Hepatocyte (in vitro differentiated cells): ENCODE results near the gene OR6N1. TPM values are rescaled to one million over a fixed set of nuclear protein-coding genes. Genes with fewer than 3 reads are reported as not detected.

Source experiments
- DNase-seq: peaks from one replicate; pipeline ENCODE4 v3.0.0-alpha.2; 2016; ENCODE audit warnings: low spot score
- H2AFZ ChIP-seq: fragments of 200-600 bp; sonication (generic); 2 replicates; pipeline ENCODE4 v1.6.0; 2016; ENCODE audit warnings: antibody characterized with exemption, mild to moderate bottlenecking
- H3K27ac ChIP-seq: fragments of 200-600 bp; sonication (generic); 2 replicates; pipeline ENCODE4 v1.5.1; 2016; ENCODE audit warnings: mild to moderate bottlenecking
- H3K27me3 ChIP-seq: fragments of 200-600 bp; sonication (generic); 2 replicates; pipeline ENCODE4 v1.6.1; 2016
- H3K36me3 ChIP-seq: fragments of 200-600 bp; sonication (generic); replicated peaks from 2 replicates; pipeline ENCODE4 v1.5.1; 2016; ENCODE audit warnings: low read depth; ENCODE audit not compliant: insufficient read depth
- H3K4me1 ChIP-seq: fragments of 200-600 bp; sonication (generic); 2 replicates; pipeline ENCODE4 v1.5.1; 2016; ENCODE audit warnings: mild to moderate bottlenecking, moderate library complexity; ENCODE audit not compliant: insufficient read depth
- H3K4me2 ChIP-seq: fragments of 200-600 bp; sonication (generic); 2 replicates; pipeline ENCODE4 v1.6.0; 2016
- H3K4me3 ChIP-seq: fragments of 200-600 bp; sonication (generic); 2 replicates; pipeline ENCODE4 v1.5.1; 2016; ENCODE audit warnings: mild to moderate bottlenecking
- H3K79me2 ChIP-seq: fragments of 200-600 bp; sonication (generic); 2 replicates; pipeline ENCODE4 v1.6.0; 2017; ENCODE audit warnings: mild to moderate bottlenecking
- H3K9me2 ChIP-seq: fragments of 200-600 bp; sonication (generic); replicated peaks from 2 replicates; pipeline ENCODE4 v1.6.0; 2017; ENCODE audit warnings: mild to moderate bottlenecking; ENCODE audit not compliant: insufficient read depth
- H3K9me3 ChIP-seq: fragments of 200-600 bp; sonication (generic); 2 replicates; pipeline ENCODE4 v1.5.1; 2016; ENCODE audit warnings: low read depth, mild to moderate bottlenecking
- H4K20me1 ChIP-seq: fragments of 200-600 bp; sonication (generic); 2 replicates; pipeline ENCODE4 v1.6.0; 2016; ENCODE audit warnings: mild to moderate bottlenecking; ENCODE audit not compliant: insufficient read depth, poor library complexity, severe bottlenecking
- EZH2 ChIP-seq: fragments of 200-600 bp; sonication (generic); IDR thresholded peaks from 2 replicates; pipeline ENCODE4 v1.6.1; 2016; ENCODE audit warnings: antibody characterized with exemption, mild to moderate bottlenecking, borderline replicate concordance
- EZH2phosphoT487 ChIP-seq: fragments of 200-600 bp; sonication (generic); IDR thresholded peaks from one replicate; pipeline ENCODE4 v1.6.1; 2018; ENCODE audit warnings: antibody characterized with exemption, mild to moderate bottlenecking, low read depth, moderate library complexity; ENCODE audit not compliant: unreplicated experiment, severe bottlenecking
- WGBS: methylation state at CpG from one replicate; pipeline ENCODE4 v1.1.6; 2016; ENCODE audit warnings: low lambda C conversion rate; ENCODE audit errors: missing lambda C conversion rate; 5-methylcytosine and 5-hydroxymethylcytosine counted together
- polyA plus RNA-seq: library from polyadenylated mRNA; unstranded; fragments of >200 nt; fragmentation: Nextera tagmentation; extraction: Ambion mirVana; gene quantifications from 2 replicates; pipeline ENCODE4 v1.2.1, GENCODE V29; 2016
- total RNA-seq: library from RNA; depleted of rRNA; stranded (reverse); fragments of >200 nt; gene quantifications from 2 replicates; pipeline ENCODE4 v1.2.3, GENCODE V29; 2014
- TF ChIP-seq, protein P1 (sequence below): fragments of 200-600 bp; sonication (generic); IDR thresholded peaks from 2 replicates; pipeline ENCODE4 v1.5.1; 2016; ENCODE audit warnings: antibody characterized with exemption, mild to moderate bottlenecking; ENCODE audit not compliant: poor library complexity

OR6N1 gene
- total and polyA plus RNA-seq, 2 experiments from 2014 or later = not detected

DNA sequence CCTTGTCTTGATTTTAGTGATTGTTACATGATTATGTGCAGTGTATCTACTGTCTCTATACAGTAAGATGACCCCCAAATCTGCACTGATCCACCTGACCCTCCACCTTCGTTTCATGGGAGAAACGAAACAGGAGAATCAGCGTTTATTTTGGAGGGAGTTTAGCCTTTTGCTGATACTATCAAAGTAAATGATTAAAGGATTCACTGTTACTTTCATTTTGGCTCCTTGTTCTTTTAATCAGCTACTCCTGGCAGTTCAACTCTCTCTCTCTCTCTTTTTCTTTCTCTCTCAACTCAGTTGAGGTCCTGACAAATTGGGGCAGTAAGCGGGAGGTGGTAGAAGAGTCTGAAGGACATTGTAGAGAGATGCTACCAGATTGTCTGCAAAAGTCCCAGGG is 41.5 kb downstream of the OR6N1 start:
- H3K36me3 ChIP-seq = no peaks in the 10 kb centered on the region
- 52% methylated on average over 4 of the region's 4 CpGs for WGBS
- no peak overlapping the region for H2AFZ ChIP-seq
- no peak for DNase-seq
- no peak overlapping the region for H3K4me3 ChIP-seq
- H3K9me3 ChIP-seq = no peaks in the 10 kb centered on the region
- no peaks in the 10 kb centered on the region for H3K27me3 ChIP-seq
- H3K27ac ChIP-seq = no peak overlapping the region
- TF ChIP-seq, protein P1, sequence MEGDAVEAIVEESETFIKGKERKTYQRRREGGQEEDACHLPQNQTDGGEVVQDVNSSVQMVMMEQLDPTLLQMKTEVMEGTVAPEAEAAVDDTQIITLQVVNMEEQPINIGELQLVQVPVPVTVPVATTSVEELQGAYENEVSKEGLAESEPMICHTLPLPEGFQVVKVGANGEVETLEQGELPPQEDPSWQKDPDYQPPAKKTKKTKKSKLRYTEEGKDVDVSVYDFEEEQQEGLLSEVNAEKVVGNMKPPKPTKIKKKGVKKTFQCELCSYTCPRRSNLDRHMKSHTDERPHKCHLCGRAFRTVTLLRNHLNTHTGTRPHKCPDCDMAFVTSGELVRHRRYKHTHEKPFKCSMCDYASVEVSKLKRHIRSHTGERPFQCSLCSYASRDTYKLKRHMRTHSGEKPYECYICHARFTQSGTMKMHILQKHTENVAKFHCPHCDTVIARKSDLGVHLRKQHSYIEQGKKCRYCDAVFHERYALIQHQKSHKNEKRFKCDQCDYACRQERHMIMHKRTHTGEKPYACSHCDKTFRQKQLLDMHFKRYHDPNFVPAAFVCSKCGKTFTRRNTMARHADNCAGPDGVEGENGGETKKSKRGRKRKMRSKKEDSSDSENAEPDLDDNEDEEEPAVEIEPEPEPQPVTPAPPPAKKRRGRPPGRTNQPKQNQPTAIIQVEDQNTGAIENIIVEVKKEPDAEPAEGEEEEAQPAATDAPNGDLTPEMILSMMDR = no peak
- TF ChIP-seq EZH2 (no peak), EZH2phosphoT487 (no peak)
- H3K4me1 ChIP-seq = no peaks in the 10 kb centered on the region
- H3K4me2 ChIP-seq = peak overlapping the region; percentile 50
- no peaks in the 10 kb centered on the region for H4K20me1 ChIP-seq
- H3K9me2 ChIP-seq = no peaks in the 10 kb centered on the region
- no peaks in the 10 kb centered on the region for H3K79me2 ChIP-seq

DNA sequence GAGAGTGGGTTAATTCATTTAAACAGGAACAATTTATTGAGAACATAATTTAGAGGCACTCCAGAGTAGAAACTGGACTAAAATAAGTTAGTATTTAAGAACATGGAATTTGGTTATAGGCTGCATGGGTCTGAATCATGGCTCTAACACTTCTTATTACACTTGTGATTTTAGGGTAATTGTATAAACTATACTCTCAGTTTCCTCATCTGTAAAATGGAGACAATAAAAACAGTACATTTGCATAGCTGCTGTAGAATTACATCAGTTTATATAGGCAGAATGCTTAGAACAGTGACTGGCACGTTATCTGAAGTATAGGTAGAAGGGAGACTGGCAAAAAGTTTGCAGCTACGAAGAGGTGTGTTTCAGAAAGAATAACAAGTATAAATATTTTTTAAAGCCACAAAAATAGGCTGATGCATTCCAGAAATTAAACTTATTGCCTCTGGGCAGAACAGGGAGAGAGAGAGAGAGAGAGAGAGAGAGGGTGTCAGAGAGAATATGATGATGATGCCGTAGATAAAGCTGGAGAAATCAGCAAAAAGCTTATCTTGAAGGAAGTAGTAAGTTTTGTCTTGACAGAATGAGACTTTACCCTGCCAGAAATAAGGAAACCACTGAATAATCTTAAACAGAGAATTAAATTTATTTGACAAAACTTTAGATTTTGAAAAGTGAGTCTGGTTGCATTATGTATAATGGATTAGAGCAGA is 43.3 kb downstream of the OR6N1 start:
- no peak overlapping the region for H3K27ac ChIP-seq
- no peak overlapping the region for H3K4me2 ChIP-seq
- TF ChIP-seq, protein P1 = no peak
- no peak for TF ChIP-seq EZH2phosphoT487
- no peak for TF ChIP-seq EZH2
- H3K4me3 ChIP-seq = no peak overlapping the region
- no peaks in the 10 kb centered on the region for H3K9me3 ChIP-seq
- H3K4me1 ChIP-seq = no peaks in the 10 kb centered on the region
- H3K79me2 ChIP-seq = no peaks in the 10 kb centered on the region
- H3K36me3 ChIP-seq = no peaks in the 10 kb centered on the region
- no peaks in the 10 kb centered on the region for H3K27me3 ChIP-seq
- DNase-seq = no peak
- WGBS = 56% methylated on average over 3 of the region's 3 CpGs
- H2AFZ ChIP-seq = no peak overlapping the region
- no peaks in the 10 kb centered on the region for H3K9me2 ChIP-seq
- H4K20me1 ChIP-seq = no peaks in the 10 kb centered on the region

DNA sequence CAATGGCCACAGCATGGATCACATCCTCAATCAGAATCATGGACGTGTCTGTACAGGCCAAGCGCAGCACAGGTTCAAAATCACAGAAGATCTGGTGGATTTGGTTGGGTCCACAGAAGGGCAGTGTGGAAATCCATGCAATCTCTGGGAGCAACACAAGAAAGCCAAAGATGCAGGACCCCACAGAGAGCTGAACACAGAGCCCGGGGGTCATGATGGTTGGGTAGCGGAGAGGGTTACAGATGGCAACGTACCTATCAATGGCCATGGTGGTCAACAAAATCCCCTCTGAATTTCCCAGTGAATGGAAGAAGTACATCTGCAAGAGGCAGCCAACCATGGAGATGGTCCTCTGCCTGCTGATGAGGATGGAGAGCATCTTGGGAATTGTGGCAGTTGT is 47.6 kb downstream of the OR6N1 start:
- no peak overlapping the region for H3K4me2 ChIP-seq
- 97% methylated on average over 5 of the region's 5 CpGs for WGBS
- no peaks in the 10 kb centered on the region for H3K9me2 ChIP-seq

More for the DNA sequence above, 47.6 kb downstream of the OR6N1 start:
- Histone ChIP-seq H3K27me3 (no peaks in the 10 kb centered on the region), H3K9me3 (no peaks in the 10 kb centered on the region), H3K4me1 (no peaks in the 10 kb centered on the region), H3K4me3 (no peak overlapping the region), H4K20me1 (no peaks in the 10 kb centered on the region), H2AFZ (no peak overlapping the region), H3K36me3 (no peaks in the 10 kb centered on the region), H3K79me2 (no peaks in the 10 kb centered on the region), H3K27ac (no peak overlapping the region)
- no peak for TF ChIP-seq EZH2
- TF ChIP-seq EZH2phosphoT487 = no peak
- TF ChIP-seq, protein P1 = no peak
- no peak for DNase-seq
